ENCODE data around the gene PHF24. TPM values are rescaled to one million over a fixed set of nuclear protein-coding genes. Genes with fewer than 3 reads are reported as not detected.

Gene PHF24
- total RNA-seq, 2 experiments from 2014 or later: not detected

- peaks cover 56% of the 10 kb centered on the region for H3K27me3 Mint-ChIP-seq (ENCODE audit: low read depth)
- ChIA-PET CTCF (interaction anchor here (0.7 to 2.7 kb wide), 4 partner anchors 8 to 63 kb away, joined by 3 to 12 read pairs (median 8); no protein-coding TSS in a partner anchor), POLR2A (no interaction called here)
- peaks cover 1% of the 10 kb centered on the region for H3K4me1 Mint-ChIP-seq (ENCODE audit: low read depth)
- no peak for DNase-seq
- ATAC-seq: no peak
- no peak overlapping the region for H3K4me3 Mint-ChIP-seq
- H3K9me3 Mint-ChIP-seq (ENCODE audit: insufficient read depth): no peaks in the 10 kb centered on the region
- no peaks in the 10 kb centered on the region for H3K36me3 Mint-ChIP-seq (ENCODE audit: low read depth)
- no peak overlapping the region for H3K27ac Mint-ChIP-seq
Observed at GRCh38 chr9:34961574-34962490, 3.7 kb downstream of the PHF24 start.

GRCh38 chr9:34962546-34962945 is 4.5 kb downstream of the PHF24 start:
- no peak for ATAC-seq

GRCh38 chr9:34963552-34963951 is 5.5 kb downstream of the PHF24 start:
- CTCF ChIA-PET: interaction anchor here (1.0 kb wide), 1 partner anchor 10 kb away, joined by 3 read pairs; no protein-coding TSS in a partner anchor
- Mint-ChIP-seq H3K9me3 (ENCODE audit: insufficient read depth) (no peaks in the 10 kb centered on the region), H3K4me3 (no peak overlapping the region), H3K36me3 (ENCODE audit: low read depth) (no peaks in the 10 kb centered on the region), H3K4me1 (ENCODE audit: low read depth) (peaks cover 1% of the 10 kb centered on the region), H3K27me3 (ENCODE audit: low read depth) (peaks cover 57% of the 10 kb centered on the region), H3K27ac (no peak overlapping the region)
- DNase-seq (no peak), ATAC-seq (no peak)
- POLR2A ChIA-PET: no interaction called here

More at GRCh38 chr9:34962546-34962945, 4.5 kb downstream of the PHF24 start:
- ChIA-PET CTCF (interaction anchor here (1.6 to 2.7 kb wide), 2 partner anchors 23 to 63 kb away, joined by 12 read pairs; no protein-coding TSS in a partner anchor), POLR2A (interaction anchor here (0.6 kb wide), 1 partner anchor 106 kb away, joined by 4 read pairs; no protein-coding TSS in a partner anchor)
- Mint-ChIP-seq H3K27me3 (ENCODE audit: low read depth) (peaks cover 54% of the 10 kb centered on the region), H3K27ac (no peak overlapping the region), H3K4me1 (ENCODE audit: low read depth) (peaks cover 1% of the 10 kb centered on the region), H3K36me3 (ENCODE audit: low read depth) (no peaks in the 10 kb centered on the region), H3K4me3 (no peak overlapping the region), H3K9me3 (ENCODE audit: insufficient read depth) (no peaks in the 10 kb centered on the region)
- no peak for DNase-seq

- ChIA-PET POLR2A (no interaction called here), CTCF (interaction anchor here (0.9 to 1.6 kb wide), 4 partner anchors 9 to 65 kb away, joined by 3 to 5 read pairs (median 3); no protein-coding TSS in a partner anchor)
- Mint-ChIP-seq H3K36me3 (ENCODE audit: low read depth) (no peaks in the 10 kb centered on the region), H3K27ac (no peak overlapping the region), H3K9me3 (ENCODE audit: insufficient read depth) (no peaks in the 10 kb centered on the region), H3K27me3 (ENCODE audit: low read depth) (peaks cover 52% of the 10 kb centered on the region), H3K4me1 (ENCODE audit: low read depth) (peaks cover 1% of the 10 kb centered on the region), H3K4me3 (no peak overlapping the region)
- DNase-seq: no peak
- ATAC-seq: no peak
Observed at GRCh38 chr9:34964458-34964857, 6.4 kb downstream of the PHF24 start.

- POLR2A ChIA-PET: no interaction called here
Observed at GRCh38 chr9:34971146-34971811, 13.2 kb downstream of the PHF24 start.

GRCh38 chr9:34974664-34975063 is 16.6 kb downstream of the PHF24 start:
- ATAC-seq (no peak), DNase-seq (no peak)
- ChIA-PET POLR2A (no interaction called here), CTCF (no interaction called here)
- no peaks in the 10 kb centered on the region for H3K9me3 Mint-ChIP-seq (ENCODE audit: insufficient read depth)
- no peak overlapping the region for H3K4me3 Mint-ChIP-seq
- H3K27ac Mint-ChIP-seq: no peak overlapping the region
- H3K27me3 Mint-ChIP-seq (ENCODE audit: low read depth): peaks cover 3% of the 10 kb centered on the region
- H3K4me1 Mint-ChIP-seq (ENCODE audit: low read depth): no peaks in the 10 kb centered on the region
- no peaks in the 10 kb centered on the region for H3K36me3 Mint-ChIP-seq (ENCODE audit: low read depth)

More at GRCh38 chr9:34971146-34971811, 13.2 kb downstream of the PHF24 start:
- no peak for DNase-seq
- ATAC-seq: no peak
- no peak overlapping the region for H3K27ac Mint-ChIP-seq
- no peak overlapping the region for H3K4me3 Mint-ChIP-seq
- H3K27me3 Mint-ChIP-seq (ENCODE audit: low read depth): peaks cover 15% of the 10 kb centered on the region
- H3K4me1 Mint-ChIP-seq (ENCODE audit: low read depth): no peaks in the 10 kb centered on the region
- H3K36me3 Mint-ChIP-seq (ENCODE audit: low read depth): no peaks in the 10 kb centered on the region
- H3K9me3 Mint-ChIP-seq (ENCODE audit: insufficient read depth): no peaks in the 10 kb centered on the region
- CTCF ChIA-PET: no interaction called here

- no peak overlapping the region for H3K4me3 Mint-ChIP-seq
- no peak overlapping the region for H3K27ac Mint-ChIP-seq
- H3K4me1 Mint-ChIP-seq (ENCODE audit: low read depth): peaks cover 6% of the 10 kb centered on the region
- POLR2A ChIA-PET: no interaction called here
- no peaks in the 10 kb centered on the region for H3K36me3 Mint-ChIP-seq (ENCODE audit: low read depth)
- peaks cover 3% of the 10 kb centered on the region for H3K27me3 Mint-ChIP-seq (ENCODE audit: low read depth)
- no peak for ATAC-seq
- no peaks in the 10 kb centered on the region for H3K9me3 Mint-ChIP-seq (ENCODE audit: insufficient read depth)
- no peak for DNase-seq
- CTCF ChIA-PET: no interaction called here
Observed at GRCh38 chr9:34976441-34976840, 18.4 kb downstream of the PHF24 start.

GRCh38 chr9:34976992-34977391 is 18.9 kb downstream of the PHF24 start:
- Mint-ChIP-seq H3K4me3 (no peak overlapping the region), H3K27me3 (ENCODE audit: low read depth) (peaks cover 3% of the 10 kb centered on the region), H3K9me3 (ENCODE audit: insufficient read depth) (no peaks in the 10 kb centered on the region), H3K36me3 (ENCODE audit: low read depth) (no peaks in the 10 kb centered on the region), H3K4me1 (ENCODE audit: low read depth) (peaks cover 6% of the 10 kb centered on the region), H3K27ac (no peak overlapping the region)
- POLR2A ChIA-PET: interaction anchor here (0.6 kb wide), 1 partner anchor 92 kb away, joined by 3 read pairs; no protein-coding TSS in a partner anchor
- DNase-seq (no peak), ATAC-seq (no peak)
- CTCF ChIA-PET: no interaction called here

- H3K4me3 Mint-ChIP-seq: no peak overlapping the region
- no peaks in the 10 kb centered on the region for H3K27me3 Mint-ChIP-seq (ENCODE audit: low read depth)
- H3K27ac Mint-ChIP-seq: no peak overlapping the region
- ChIA-PET CTCF (interaction anchor here (1.1 kb wide), 1 partner anchor 81 kb away, joined by 3 read pairs; no protein-coding TSS in a partner anchor), POLR2A (no interaction called here)
- DNase-seq: no peak
- no peaks in the 10 kb centered on the region for H3K9me3 Mint-ChIP-seq (ENCODE audit: insufficient read depth)
- H3K36me3 Mint-ChIP-seq (ENCODE audit: low read depth): no peaks in the 10 kb centered on the region
- ATAC-seq: no peak
- H3K4me1 Mint-ChIP-seq (ENCODE audit: low read depth): peaks cover 35% of the 10 kb centered on the region
Observed at GRCh38 chr9:34980181-34980761, 22.2 kb downstream of the PHF24 start.

GRCh38 chr9:34982361-34982760 is 24.3 kb downstream of the PHF24 start:
- POLR2A ChIA-PET: interaction anchor here (0.5 kb wide), 1 partner anchor 27 kb away, joined by 3 read pairs; no protein-coding TSS in a partner anchor
- no peaks in the 10 kb centered on the region for H3K9me3 Mint-ChIP-seq (ENCODE audit: insufficient read depth)
- H3K27me3 Mint-ChIP-seq (ENCODE audit: low read depth): no peaks in the 10 kb centered on the region
- no peak overlapping the region for H3K4me3 Mint-ChIP-seq
- H3K4me1 Mint-ChIP-seq (ENCODE audit: low read depth): peaks cover 55% of the 10 kb centered on the region
- ATAC-seq (no peak), DNase-seq (no peak)
- H3K36me3 Mint-ChIP-seq (ENCODE audit: low read depth): no peaks in the 10 kb centered on the region
- CTCF ChIA-PET: interaction anchor here (0.8 to 6.5 kb wide), 7 partner anchors 12 to 222 kb away, joined by 3 to 116 read pairs (median 4); partner anchors contain the start of gene PIGO
- peak overlapping the region; percentile 59 for H3K27ac Mint-ChIP-seq

- ChIA-PET CTCF (interaction anchor here (0.5 to 6.5 kb wide), 5 partner anchors 21 to 223 kb away, joined by 3 to 116 read pairs (median 4); no protein-coding TSS in a partner anchor), POLR2A (no interaction called here)
- Mint-ChIP-seq H3K4me3 (no peak overlapping the region), H3K4me1 (ENCODE audit: low read depth) (peaks cover 62% of the 10 kb centered on the region), H3K27me3 (ENCODE audit: low read depth) (no peaks in the 10 kb centered on the region), H3K36me3 (ENCODE audit: low read depth) (no peaks in the 10 kb centered on the region), H3K9me3 (ENCODE audit: insufficient read depth) (no peaks in the 10 kb centered on the region), H3K27ac (peak overlapping the region; percentile 80)
- ATAC-seq: peak; percentile 14
- DNase-seq: peak; percentile 48
Observed at GRCh38 chr9:34983209-34983608, 25.1 kb downstream of the PHF24 start.

All from activated CD8-positive, alpha-beta T cell treated with anti-CD3 and anti-CD28 coated beads, Interleukin-2, amount 10 ng/mL, durations not matched to agents 7 days and 5 days (primary cell).